ENCODE measurements around the gene SIGLEC8. TPM values are rescaled to one million over a fixed set of nuclear protein-coding genes. Genes with fewer than 3 reads are reported as not detected.
"Not testable (repeated sequence)": the region's sequence is repeated elsewhere in the genome, so short reads cannot be mapped to it uniquely, and the experiment has no call there.

The SIGLEC8 gene
- total RNA-seq, 1 experiment from 2014 or later: not detected

- TF ChIP-seq STAT6 (CRISPR knock-in tag; conservative IDR thresholded peaks at IDR 0.05; ENCODE audit: low read depth) (no peak), ZNF425 (CRISPR knock-in tag; conservative IDR thresholded peaks at IDR 0.05) (no peak), ZNF121 (CRISPR knock-in tag; IDR thresholded peaks at IDR 0.05) (no peak)
Observed at GRCh38 chr19:51417107-51417809, 41.0 kb downstream of the SIGLEC8 start, which contains the start of gene SIGLEC10 (continued).

DNA sequence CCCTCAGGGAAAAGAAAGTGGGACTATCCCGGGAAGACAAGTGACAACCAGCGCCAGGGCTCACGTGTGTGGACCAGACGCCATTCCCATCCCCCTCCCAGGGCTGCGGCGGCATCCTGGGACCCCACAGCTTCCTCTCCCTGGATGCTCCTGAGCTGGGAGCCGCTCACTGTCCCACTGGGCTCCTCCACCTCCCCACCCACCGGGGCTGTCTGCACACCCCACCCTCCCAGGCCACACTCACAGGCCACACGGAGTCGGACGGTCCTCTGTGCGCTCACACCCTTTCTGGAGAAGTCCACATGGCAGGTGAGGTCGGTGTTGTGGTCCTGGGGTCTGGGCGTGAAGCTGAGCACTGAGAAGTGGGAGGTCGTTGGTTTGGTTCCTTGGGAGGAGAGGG lies 41.8 kb downstream of the SIGLEC8 start:
- H3K4me1 Mint-ChIP-seq; DNase-seq (ENCODE audit: low spot score); H3K9me3 Mint-ChIP-seq; POLR2A ChIA-PET; H3K4me3 Mint-ChIP-seq; ATAC-seq; H3K27ac Mint-ChIP-seq; H3K36me3 Mint-ChIP-seq: not testable (repeated sequence)
- peaks cover 23% of the 10 kb centered on the region for H3K27me3 Mint-ChIP-seq (ENCODE audit: low read depth)
- CTCF ChIA-PET: interaction anchor here (0.6 to 1.9 kb wide), 4 partner anchors 19 to 121 kb away, joined by 3 to 7 read pairs (median 4); no protein-coding TSS in a partner anchor

DNA sequence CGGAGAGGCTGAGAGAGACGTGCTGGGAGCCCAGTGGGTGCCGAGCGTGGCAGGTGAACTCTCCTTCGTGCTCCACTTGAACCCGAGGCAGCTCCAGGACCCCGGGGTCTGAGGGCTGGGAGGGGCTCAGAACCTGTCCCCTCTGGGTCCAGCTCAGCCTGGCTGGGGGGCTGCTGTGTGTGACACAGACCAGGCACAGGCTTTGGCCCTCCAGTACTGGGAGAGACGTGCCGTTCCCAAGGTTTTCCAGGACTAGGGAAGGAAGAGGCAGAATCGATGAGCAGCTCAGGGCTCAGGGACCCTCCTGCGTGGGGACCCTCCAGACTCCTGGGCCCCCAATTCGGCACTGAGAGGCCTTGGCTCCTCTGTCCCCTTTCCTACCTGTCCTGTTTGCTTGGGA lies 43.1 kb downstream of the SIGLEC8 start:
- no peak for ATAC-seq
- H3K4me1 Mint-ChIP-seq: peaks cover 10% of the 10 kb centered on the region
- DNase-seq (ENCODE audit: low spot score): no peak
- no peak overlapping the region for H3K27ac Mint-ChIP-seq
- peaks cover 3% of the 10 kb centered on the region for H3K36me3 Mint-ChIP-seq
- H3K27me3 Mint-ChIP-seq (ENCODE audit: low read depth): peaks cover 14% of the 10 kb centered on the region
- ChIA-PET POLR2A (no interaction called here), CTCF (interaction anchor here (1.4 kb wide), 1 partner anchor 49 kb away, joined by 3 read pairs; the partner anchor contains the start of gene ETFB)
- no peaks in the 10 kb centered on the region for H3K9me3 Mint-ChIP-seq
- H3K4me3 Mint-ChIP-seq: no peak overlapping the region
- TF ChIP-seq TEAD4 (CRISPR knock-in tag; IDR thresholded peaks at IDR 0.05) (no peak), JAZF1 (CRISPR knock-in tag; IDR thresholded peaks at IDR 0.05) (no peak), MAX (CRISPR knock-in tag; IDR thresholded peaks at IDR 0.05) (no peak), ELF4 (CRISPR knock-in tag; IDR thresholded peaks at IDR 0.05; ENCODE audit: low read depth) (no peak), MXD4 (CRISPR knock-in tag; IDR thresholded peaks at IDR 0.05; ENCODE audit: borderline replicate concordance) (no peak), CDX4 (CRISPR knock-in tag; IDR thresholded peaks at IDR 0.05; ENCODE audit: borderline replicate concordance) (no peak), ZNF416 (CRISPR knock-in tag; IDR thresholded peaks at IDR 0.05) (no peak), ATF2 (CRISPR knock-in tag; IDR thresholded peaks at IDR 0.05; ENCODE audit: borderline replicate concordance, low read depth) (no peak), ESRRA (CRISPR knock-in tag; IDR thresholded peaks at IDR 0.05; ENCODE audit: borderline replicate concordance) (no peak), ZNF671 (CRISPR knock-in tag; IDR thresholded peaks at IDR 0.05) (no peak), FOXJ3 (CRISPR knock-in tag; IDR thresholded peaks at IDR 0.05; ENCODE audit: borderline replicate concordance) (no peak), GABPB1 (CRISPR knock-in tag; IDR thresholded peaks at IDR 0.05) (no peak), E2F1 (CRISPR knock-in tag; IDR thresholded peaks at IDR 0.05) (no peak), NR3C1 (CRISPR knock-in tag; conservative IDR thresholded peaks at IDR 0.05; ENCODE audit: low read depth) (no peak)
- TF ChIP-seq, protein P1, sequence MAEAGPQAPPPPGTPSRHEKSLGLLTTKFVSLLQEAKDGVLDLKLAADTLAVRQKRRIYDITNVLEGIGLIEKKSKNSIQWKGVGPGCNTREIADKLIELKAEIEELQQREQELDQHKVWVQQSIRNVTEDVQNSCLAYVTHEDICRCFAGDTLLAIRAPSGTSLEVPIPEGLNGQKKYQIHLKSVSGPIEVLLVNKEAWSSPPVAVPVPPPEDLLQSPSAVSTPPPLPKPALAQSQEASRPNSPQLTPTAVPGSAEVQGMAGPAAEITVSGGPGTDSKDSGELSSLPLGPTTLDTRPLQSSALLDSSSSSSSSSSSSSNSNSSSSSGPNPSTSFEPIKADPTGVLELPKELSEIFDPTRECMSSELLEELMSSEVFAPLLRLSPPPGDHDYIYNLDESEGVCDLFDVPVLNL (CRISPR knock-in tag; IDR thresholded peaks at IDR 0.05; ENCODE audit: borderline replicate concordance, low read depth): no peak
- TF ChIP-seq, protein P2, sequence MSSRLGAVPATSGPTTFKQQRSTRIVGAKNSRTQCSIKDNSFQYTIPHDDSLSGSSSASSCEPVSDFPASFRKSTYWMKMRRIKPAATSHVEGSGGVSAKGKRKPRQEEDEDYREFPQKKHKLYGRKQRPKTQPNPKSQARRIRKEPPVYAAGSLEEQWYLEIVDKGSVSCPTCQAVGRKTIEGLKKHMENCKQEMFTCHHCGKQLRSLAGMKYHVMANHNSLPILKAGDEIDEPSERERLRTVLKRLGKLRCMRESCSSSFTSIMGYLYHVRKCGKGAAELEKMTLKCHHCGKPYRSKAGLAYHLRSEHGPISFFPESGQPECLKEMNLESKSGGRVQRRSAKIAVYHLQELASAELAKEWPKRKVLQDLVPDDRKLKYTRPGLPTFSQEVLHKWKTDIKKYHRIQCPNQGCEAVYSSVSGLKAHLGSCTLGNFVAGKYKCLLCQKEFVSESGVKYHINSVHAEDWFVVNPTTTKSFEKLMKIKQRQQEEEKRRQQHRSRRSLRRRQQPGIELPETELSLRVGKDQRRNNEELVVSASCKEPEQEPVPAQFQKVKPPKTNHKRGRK (CRISPR knock-in tag; IDR thresholded peaks at IDR 0.05; ENCODE audit: borderline replicate concordance): no peak

All from WTC11 (cell line).